DMS114 treated with DMSO at 0.1 percent for 48 hours (cell line): ENCODE data around the gene PSMA1.
"Not testable (repeated sequence)": the region's sequence is repeated elsewhere in the genome, so short reads cannot be mapped to it uniquely, and the experiment has no call there.

Experiments
- DNase-seq: peaks from one replicate; lab custom pipeline; 2025; ENCODE audit not compliant: unreplicated experiment; lab: John Stamatoyannopoulos, UW

Gene PSMA1

GRCh38 chr11:14519917-14520746 lies at the start of gene PSMA1:
TSS of gene PSMA1 (minus strand) at chr11:14520386. CDS start at chr11:14520299, 87 bp downstream.
- peak; percentile 91 for DNase-seq

GRCh38 chr11:14569516-14569915 lies 49.3 kb upstream of the PSMA1 start:
- DNase-seq, result not testable (repeated sequence)

DNA sequence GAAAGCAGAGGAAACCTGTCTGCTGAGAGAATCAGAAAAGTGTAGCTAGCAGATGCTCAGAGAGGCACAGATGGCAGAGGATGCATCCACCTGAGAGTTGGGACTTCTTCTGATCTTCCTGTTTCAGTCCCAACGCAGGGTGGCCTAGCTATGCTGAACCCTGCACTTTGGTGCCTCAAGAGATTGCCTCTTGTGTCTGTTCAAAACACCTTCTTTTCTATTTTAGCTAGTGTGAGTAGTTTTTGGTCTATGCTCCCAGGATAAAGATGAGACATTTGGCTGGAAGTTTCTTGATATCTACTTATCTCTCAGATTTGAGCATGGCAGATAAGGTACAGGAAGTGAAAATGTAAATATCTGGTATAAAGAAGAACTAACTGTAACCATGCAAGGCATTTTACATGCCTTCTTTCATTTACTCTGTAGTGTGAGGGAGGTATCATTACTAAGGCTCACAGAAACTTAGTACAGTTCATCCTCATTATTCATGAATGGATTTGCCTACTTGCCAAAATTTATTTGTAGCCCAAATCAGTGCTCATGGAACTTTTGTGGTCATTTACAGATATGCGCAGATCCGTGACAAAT lies 47.0 kb upstream of the PSMA1 start:
- DNase-seq, result no peak

DNA sequence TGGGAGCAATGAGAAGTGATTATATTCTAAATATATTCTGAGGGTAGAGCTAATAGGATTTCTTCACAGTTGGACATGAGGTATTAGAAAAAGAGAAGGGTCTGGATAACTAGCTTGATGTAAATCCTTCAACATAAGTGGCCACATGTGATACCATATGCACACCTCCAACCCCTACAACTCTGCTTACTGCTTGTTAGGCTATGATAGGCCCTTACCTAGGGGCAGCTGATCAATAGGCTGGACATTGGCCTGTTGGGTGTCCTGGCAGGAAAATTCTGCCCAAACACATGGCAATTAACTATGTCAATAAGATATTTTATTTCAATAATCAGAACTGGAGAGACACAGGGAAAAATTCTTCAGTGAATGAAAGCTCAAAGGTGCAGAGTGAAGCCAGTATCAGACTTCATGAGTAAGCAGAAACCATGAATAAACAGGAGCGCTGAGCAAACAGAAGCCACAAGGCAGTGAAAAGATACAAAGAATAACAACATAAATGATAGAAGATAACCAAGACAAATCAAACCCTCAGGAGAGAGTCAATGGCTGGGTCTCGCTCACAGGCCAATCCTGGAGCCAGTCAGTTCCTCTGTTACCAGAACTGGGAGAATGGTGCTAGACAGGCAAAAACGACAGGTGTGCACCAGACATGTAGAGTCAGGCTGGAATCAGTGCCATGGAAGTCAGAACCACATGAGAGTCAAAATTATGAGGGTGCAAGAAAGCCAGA lies 46.3 kb upstream of the PSMA1 start:
- no peak for DNase-seq

DNA sequence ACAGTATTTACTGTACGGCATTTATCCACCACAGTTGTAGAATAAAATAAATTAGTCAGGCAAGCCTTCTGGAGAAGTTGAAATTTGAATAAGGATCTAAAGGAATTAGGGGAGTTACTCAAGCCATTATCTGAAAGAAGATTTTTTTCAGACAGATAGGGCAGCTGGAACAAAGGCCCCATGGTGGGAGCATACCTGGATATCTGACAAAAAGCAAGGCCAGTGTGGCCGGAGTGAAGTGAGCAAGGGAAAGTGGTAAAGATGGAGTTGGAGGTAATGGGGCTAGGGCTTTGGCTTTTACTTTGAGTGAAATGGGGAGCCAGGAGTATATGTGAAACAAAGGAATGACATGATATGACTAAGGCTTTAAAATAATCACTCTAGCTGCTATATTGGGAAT lies 45.7 kb upstream of the PSMA1 start:
- DNase-seq, result no peak

DNA sequence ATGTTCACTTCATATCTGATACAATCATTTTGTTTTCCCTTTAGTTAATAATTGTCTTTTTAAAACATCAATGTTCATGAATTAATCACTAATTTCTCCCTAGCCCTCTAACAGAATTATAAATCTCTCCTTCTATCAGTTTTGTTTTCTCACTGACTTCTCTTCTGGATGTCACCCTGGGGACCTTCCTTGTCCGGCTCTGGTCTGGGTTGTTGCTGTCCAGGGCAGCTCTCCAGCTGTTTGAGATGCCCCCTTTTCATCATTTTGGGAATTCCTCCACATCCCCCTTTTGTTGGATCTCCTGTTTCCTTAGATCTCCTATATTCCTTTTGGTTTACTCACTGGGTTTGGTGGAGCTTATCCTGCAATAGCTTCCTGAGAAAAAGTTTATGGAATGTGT lies 35.6 kb upstream of the PSMA1 start:
- no peak for DNase-seq

DNA sequence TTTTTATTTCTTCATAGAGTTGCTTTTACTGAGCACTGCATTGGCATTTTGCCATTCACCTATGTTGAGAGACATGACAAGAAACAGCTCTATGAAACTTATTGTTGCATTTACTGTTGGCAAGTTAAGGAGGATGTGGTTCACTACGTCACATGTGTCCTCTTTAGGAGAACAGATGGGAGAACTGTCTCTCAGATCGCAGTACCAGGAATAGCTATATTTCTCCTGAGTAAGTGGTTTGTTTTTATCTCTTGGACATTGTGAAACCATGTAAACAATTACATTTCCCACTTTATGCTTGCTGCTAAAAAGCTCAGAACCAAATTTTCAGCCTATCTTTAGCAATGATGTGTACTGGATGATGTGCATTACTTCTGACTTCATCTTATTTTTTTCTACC lies 34.8 kb upstream of the PSMA1 start:
- DNase-seq, result no peak

DNA sequence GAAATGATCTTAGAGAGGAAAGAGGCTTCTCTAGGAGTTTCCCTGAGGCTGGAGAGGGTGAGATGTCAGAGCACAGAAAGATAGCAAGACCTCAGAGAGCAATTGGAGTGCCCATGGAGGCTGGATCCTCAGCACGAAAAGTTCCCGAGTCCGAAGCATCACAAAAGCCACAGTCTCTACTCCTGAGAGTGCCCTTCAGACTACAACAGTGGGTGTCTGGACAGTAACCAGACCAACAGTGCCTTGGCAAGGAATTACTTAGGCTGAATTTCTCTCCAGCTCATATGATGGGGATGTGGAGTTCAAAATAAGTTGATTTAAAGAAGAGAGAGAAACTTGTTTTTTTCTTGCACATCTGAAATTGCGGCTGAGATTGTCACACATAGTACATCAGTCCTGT lies 31.9 kb upstream of the PSMA1 start:
- DNase-seq, result no peak

- DNase-seq, result no peak
These were observed 31.2 kb upstream of the PSMA1 start for GRCh38 chr11:14551380-14551779.

DNA sequence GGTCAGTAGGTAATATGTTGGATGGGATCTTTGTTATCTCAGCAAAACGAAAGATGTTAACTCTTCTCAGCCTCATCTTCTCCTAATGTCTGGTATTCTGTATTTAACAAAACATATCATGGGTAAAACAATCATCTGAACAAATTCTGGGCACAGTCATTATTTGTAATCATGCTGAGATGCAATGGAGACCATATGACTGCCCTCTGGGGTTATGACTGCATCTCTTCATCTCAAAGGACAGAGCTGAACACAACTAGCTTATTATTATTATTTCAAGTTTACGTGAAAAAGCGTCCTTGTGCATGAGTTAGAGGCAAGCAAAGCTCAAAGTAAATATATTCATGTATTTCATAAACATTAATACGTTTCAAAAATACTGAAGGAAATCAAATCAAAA lies 29.7 kb upstream of the PSMA1 start:
- no peak for DNase-seq

DNA sequence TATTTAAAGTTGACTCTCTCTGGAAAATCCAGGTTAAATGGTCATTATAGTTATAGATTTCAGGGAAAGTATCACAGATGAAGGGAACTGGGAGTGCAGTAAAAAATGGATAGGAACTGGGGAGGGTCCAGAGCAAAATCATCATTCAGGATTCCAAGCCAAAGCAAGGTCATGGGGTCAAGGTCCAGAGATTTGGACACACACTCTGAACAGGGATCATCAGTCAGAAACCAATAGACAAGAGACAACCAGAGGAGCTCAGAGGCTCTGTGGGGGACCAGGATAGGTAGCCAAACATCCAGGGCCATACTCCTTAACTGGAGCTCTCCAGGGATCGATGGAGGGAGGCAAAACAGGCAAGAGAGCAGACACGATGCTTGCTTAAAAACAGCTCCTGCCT lies 27.3 kb upstream of the PSMA1 start:
- no peak for DNase-seq

DNA sequence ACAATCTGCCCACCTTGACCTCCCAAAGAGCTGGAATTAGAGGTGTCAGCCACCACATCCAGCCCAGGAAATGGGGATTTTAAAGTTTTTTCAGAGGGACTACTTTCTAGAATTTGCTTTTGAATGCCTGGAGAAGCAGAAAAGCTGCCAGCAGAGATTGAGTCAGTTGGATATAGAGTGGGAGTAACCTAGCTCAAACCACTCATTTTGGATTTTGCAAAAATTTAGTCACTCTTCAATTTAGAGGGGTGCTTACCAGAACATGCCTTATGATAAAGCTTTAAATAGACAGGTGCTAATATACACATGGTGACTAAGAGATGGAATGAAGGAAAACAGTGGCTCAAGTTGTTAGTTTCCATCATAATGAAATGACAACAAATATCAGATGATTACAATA lies 26.5 kb upstream of the PSMA1 start:
- DNase-seq, result no peak

DNA sequence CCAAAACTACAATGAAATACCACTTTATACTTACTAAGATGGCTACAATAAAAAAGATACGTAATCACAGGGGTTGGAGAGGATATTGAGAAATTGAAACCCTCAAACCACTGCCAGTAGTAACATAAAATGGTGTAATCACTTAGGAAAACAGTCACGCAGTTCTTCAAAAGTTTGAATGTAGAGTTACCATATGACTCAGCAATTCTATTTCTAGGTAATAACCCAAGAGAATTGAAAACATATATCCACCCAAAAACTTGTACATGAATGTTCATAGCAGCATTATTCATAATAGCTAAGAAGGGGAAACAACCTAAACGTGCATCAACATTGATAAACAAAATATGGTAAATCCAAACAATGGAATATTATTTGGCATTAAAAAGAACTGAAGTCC lies 24.4 kb upstream of the PSMA1 start:
- DNase-seq, result no peak

DNA sequence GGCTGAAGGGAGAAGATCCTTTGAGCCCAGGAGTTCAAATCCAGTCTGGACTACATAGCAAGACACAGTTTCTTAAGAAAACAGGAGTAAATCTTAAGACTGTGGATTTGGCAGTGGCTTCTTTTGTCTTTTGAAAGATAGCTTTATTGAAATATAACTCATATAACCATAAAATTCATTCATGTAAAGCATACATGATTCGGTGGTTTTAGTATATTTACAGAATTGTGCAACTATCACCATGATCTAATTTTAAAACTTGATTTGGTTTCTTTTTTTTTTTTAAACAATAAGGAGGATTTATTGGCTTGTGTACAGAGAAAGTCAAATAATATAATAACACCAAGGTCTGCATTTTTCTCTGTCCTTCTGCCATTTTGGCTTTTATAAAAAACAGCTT lies 23.1 kb upstream of the PSMA1 start:
- DNase-seq, result no peak

GRCh38 chr11:14542324-14542723 lies 22.1 kb upstream of the PSMA1 start:
- no peak for DNase-seq

GRCh38 chr11:14541192-14541947 lies 21.2 kb upstream of the PSMA1 start:
- DNase-seq, result no peak

GRCh38 chr11:14539982-14540421 lies 19.8 kb upstream of the PSMA1 start:
- peak; percentile 12 for DNase-seq

DNA sequence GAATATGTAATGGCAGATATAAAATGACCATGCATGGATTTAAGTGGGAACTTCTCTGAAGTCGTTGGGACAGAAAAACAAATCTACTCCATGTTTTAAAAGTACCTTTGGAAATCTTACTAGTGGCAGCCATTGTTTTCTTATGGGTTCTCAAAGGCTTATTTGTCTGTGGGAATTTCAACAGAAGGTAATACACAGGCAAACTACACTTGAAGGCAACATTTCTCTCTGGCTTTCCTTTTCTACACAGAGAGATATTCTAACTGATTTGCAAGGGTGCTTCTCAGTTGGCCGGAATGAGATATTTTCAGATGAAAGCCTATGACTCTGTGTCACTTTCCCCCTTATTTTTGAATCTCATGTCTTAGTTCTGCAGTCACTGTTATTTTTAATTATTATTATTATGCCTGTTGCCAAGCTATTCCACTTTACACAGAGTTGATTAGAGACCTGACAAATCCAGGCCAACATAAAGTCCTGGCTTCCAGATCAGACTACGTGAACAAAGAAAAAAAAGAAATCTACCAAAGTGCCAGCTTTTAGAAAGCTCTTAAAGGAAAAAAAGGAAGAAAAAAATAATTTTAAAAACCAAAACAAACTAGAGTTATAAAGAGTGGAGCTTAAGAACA lies 18.9 kb upstream of the PSMA1 start:
- DNase-seq, result no peak

DNA sequence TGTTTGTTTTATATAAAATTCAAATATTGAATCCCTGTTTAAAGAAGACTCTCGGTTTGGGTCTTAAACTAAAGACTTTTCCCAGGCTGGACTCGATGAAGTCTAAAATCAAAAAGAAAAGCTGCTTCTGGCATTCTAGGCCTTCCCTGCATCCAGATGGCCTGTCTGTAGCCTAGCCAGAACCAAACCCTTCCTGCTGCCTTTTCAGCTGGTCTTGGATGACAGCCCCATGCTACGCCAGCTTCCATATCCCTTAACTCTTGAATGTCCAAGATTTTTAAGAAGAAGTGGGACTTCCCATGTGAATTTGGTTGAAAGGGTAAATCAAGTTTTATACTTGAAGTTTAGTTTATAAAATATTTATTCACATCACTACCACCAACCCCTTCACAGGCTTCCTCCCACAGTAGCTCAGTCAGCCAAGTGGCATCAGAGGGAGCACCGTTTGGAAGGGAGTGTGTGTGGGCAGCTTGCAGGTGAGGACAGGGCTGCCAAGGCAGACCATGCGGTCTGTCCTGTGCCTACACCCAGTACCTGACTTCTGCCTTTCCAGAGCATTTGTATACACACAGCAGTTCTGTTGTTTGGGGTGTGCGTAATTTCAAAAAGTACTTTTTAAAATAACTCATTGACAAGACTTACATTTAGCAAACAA lies 18.2 kb upstream of the PSMA1 start:
- DNase-seq, result no peak

DNA sequence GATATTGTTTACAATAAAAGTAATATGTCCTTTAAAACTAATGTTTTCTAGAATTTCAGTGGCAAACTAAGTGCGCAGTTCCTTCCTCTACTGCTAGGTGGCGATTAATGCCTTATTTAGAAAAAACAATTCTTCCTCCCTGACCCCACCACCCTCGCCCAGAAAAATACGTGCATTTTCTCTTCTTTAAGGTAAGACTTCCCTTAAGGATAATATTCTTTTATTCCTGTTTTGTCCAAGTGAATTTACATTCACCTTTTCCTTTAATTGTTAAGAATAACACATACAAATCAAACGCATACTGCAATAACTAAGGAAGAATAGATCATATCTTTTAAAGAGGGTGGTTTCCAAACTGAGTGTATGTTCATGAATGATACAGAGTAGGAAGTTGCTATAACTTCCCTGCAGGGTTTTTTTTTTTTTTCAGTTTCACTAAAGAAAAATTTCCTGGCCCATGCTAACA lies 17.0 kb upstream of the PSMA1 start:
- peak; percentile 41 for DNase-seq
